HepG2 (cell line): ENCODE data around the gene SLC6A7. TPM values are rescaled to one million over a fixed set of nuclear protein-coding genes. Genes with fewer than 3 reads are reported as not detected.

ENCODE experiments used
- ATAC-seq: fragments of 200-7000 bp; cut with Tn5 transposase; 3 replicates; pipeline ENCODE4 v1.9.1; 2020; ENCODE audit warnings: mild to moderate bottlenecking, moderate library complexity
- BruUV-seq: library from RNA; stranded (reverse); fragments of 400-500 nt; replicated peaks from 2 replicates; lab custom pipeline; 2021; lab: Mats Ljungman, UMichigan
- CTCF ChIA-PET: fragments of 300-600 bp; formaldehyde crosslinking; extraction: SDS; loops from one replicate; lab custom pipeline; 2021; ENCODE audit warnings: low total read pairs, inconsistent platforms, low intra/inter-chr PET ratio; lab: Yijun Ruan, JAX
- POLR2A ChIA-PET: fragments of 350-600 bp; sonication (Branson Sonifier 250); formaldehyde crosslinking; loops from one replicate; lab custom pipeline; 2020; ENCODE audit warnings: antibody characterized with exemption, inconsistent platforms; lab: Yijun Ruan, JAX
- DNase-seq: peaks from one replicate; pipeline ENCODE4 v3.0.0-alpha.2; 2015; ENCODE audit warnings: low spot score
- FAIRE-seq: peaks from 3 replicates; lab custom pipeline; 2011; peaks lifted over from hg19 to GRCh38; lab: Jason Lieb, UNC
- H2AFZ ChIP-seq: one replicate; pipeline ENCODE4 v1.6.1; 2011; ENCODE audit warnings: low read length, inconsistent platforms
- H3K27ac ChIP-seq: fragments of 300-600 bp; 3 replicates; pipeline ENCODE4 v1.8.0; 2011; ENCODE audit warnings: mixed run types, mild to moderate bottlenecking, mixed read lengths, low read length, inconsistent platforms; ENCODE audit not compliant: insufficient read depth; ENCODE audit errors: extremely low read length
- H3K27me3 ChIP-seq, 2 experiments: fragments of 200-600 bp in 1 of 2; 2 replicates in 1 of 2; 3 replicates in 1 of 2; pipeline versions ENCODE4 v1.6.0 to v1.8.0; 2011; ENCODE audit warnings: low read length in 2 of 2, mild to moderate bottlenecking in 2 of 2, moderate library complexity in 2 of 2, inconsistent platforms in 1 of 2; ENCODE audit not compliant: insufficient read depth in 2 of 2, control insufficient read depth in 1 of 2
- H3K36me3 ChIP-seq, 2 experiments: fragments of 200-600 bp in 1 of 2; replicated peaks in 1 of 2; 2 replicates in 1 of 2; 3 replicates in 1 of 2; pipeline versions ENCODE4 v1.5.1 to v1.8.0; 2011; ENCODE audit warnings: low read length in 2 of 2, inconsistent platforms in 1 of 2; ENCODE audit not compliant: insufficient read depth in 2 of 2, control insufficient read depth in 1 of 2
- H3K4me1 ChIP-seq: 2 replicates; pipeline ENCODE4 v1.5.1; 2012; ENCODE audit warnings: low read length, inconsistent platforms; ENCODE audit not compliant: insufficient read depth
- H3K4me2 ChIP-seq: 2 replicates; pipeline ENCODE4 v1.6.0; 2011; ENCODE audit warnings: low read depth, low read length, inconsistent platforms
- H3K4me3 ChIP-seq, 3 experiments: fragments of 200-600 bp in 1 of 3; sonication (generic), shearing (Covaris generic) in 1 of 3; replicated peaks in 1 of 3; 2 replicates each; pipeline ENCODE4 v1.5.1; 2011 to 2016; ENCODE audit warnings: low read length in 3 of 3, inconsistent platforms in 2 of 3, low read depth in 2 of 3, mild to moderate bottlenecking in 2 of 3, control low read depth in 1 of 3, mixed read lengths in 1 of 3; ENCODE audit not compliant: insufficient read depth in 1 of 3
- H3K79me2 ChIP-seq: one replicate; pipeline ENCODE4 v1.6.1; 2011; ENCODE audit warnings: low read length, inconsistent platforms; ENCODE audit not compliant: insufficient read depth
- H3K9ac ChIP-seq: 2 replicates; pipeline ENCODE4 v1.6.0; 2011; ENCODE audit warnings: mild to moderate bottlenecking, low read depth, low read length, inconsistent platforms; ENCODE audit not compliant: insufficient read depth
- H3K9me3 ChIP-seq: 2 replicates; pipeline ENCODE4 v1.5.1; 2012; ENCODE audit warnings: mild to moderate bottlenecking, low read length
- H4K20me1 ChIP-seq: 2 replicates; pipeline ENCODE4 v1.6.0; 2011; ENCODE audit warnings: inconsistent platforms, mild to moderate bottlenecking, low read length, moderate library complexity; ENCODE audit not compliant: insufficient read depth
- AKNA ChIP-seq: sonication (generic); formaldehyde crosslinking; IDR thresholded peaks from 2 replicates; pipeline ENCODE4 v1.4.0; 2020; ENCODE audit warnings: missing genetic modification reagents, borderline replicate concordance
- HNRNPH1 ChIP-seq: fragments of 200-400 bp; formaldehyde crosslinking; optimal IDR thresholded peaks from 2 replicates; pipeline ENCODE3; 2017; ENCODE audit warnings: mild to moderate bottlenecking, low read depth, low read length
- IRX3 ChIP-seq: sonication (generic); formaldehyde crosslinking; IDR thresholded peaks from 2 replicates; pipeline ENCODE4 v1.8.1; 2023; ENCODE audit warnings: mild to moderate bottlenecking, low read depth, missing genetic modification reagents, borderline replicate concordance
- NFYC ChIP-seq: IDR thresholded peaks from 2 replicates; pipeline ENCODE4 v1.6.1; 2016; ENCODE audit warnings: missing genetic modification reagents, missing compliant biosample characterization
- SAP130 ChIP-seq: IDR thresholded peaks from 2 replicates; pipeline ENCODE4 v1.6.1; 2016; ENCODE audit warnings: low read depth
- ZBTB21 ChIP-seq: sonication (generic); formaldehyde crosslinking; IDR thresholded peaks from 2 replicates; pipeline ENCODE4 v1.4.0; 2020; ENCODE audit warnings: missing genetic modification reagents
- ZNF503 ChIP-seq: sonication (generic); formaldehyde crosslinking; IDR thresholded peaks from 2 replicates; pipeline ENCODE4 v1.4.0; 2020; ENCODE audit warnings: missing genetic modification reagents
- ZNF841 ChIP-seq: sonication (generic); formaldehyde crosslinking; IDR thresholded peaks from 2 replicates; pipeline ENCODE4 v1.8.1; 2023; ENCODE audit warnings: missing genetic modification reagents, borderline replicate concordance
- WGBS: methylation state at CpG from one replicate; pipeline ENCODE4 v1.1.6; 2017; ENCODE audit warnings: low lambda C conversion rate; 5-methylcytosine and 5-hydroxymethylcytosine counted together
- in situ Hi-C: cut with HindIII; loops from 2 replicates; pipeline ENCODE4 v1.10.0; 2017; ENCODE audit warnings: low pct_unique_long_range_greater_than_20kb; ENCODE audit not compliant: extremely low pct_ligation_motif_present
- intact Hi-C: fragments of 100-400 bp; cut with micrococcal nuclease; formaldehyde crosslinking; loops from one replicate; pipeline ENCODE4 v1.10.0; 2022; ENCODE audit not compliant: unreplicated experiment
- polyA plus RNA-seq, 8 experiments: library from polyadenylated mRNA; depleted of rRNA in 3 of 8; stranded (reverse) in 7 of 8; unstranded in 1 of 8; fragments of >200 nt; fragmentation: Illumina TruSeq in 4 of 8; extraction: Trizol in 4 of 8; gene quantifications; 2 replicates each; pipeline versions ENCODE4 v1.2.1 to v1.2.3, GENCODE V29; 2011 to 2016; ENCODE audit warnings: low read depth in 4 of 8, missing spikeins in 1 of 8, mixed read lengths in 1 of 8; ENCODE audit not compliant: insufficient read depth in 1 of 8
- total RNA-seq, 5 experiments: library from RNA; depleted of rRNA; stranded (reverse); fragments of >200 nt; fragmentation: Illumina TruSeq; extraction: Trizol; gene quantifications; 2 replicates each; pipeline ENCODE4 v1.2.3, GENCODE V29; 2016; ENCODE audit warnings: low read depth in 1 of 5

SLC6A7 gene
- total and polyA plus RNA-seq, 2 of the 13 experiments (the other 11 are each of a cell fraction or from before 2014, with no cell fraction given): not detected

GRCh38 chr5:150236981-150237754 lies 47.3 kb downstream of the SLC6A7 start:
- H3K36me3 ChIP-seq: no peaks in the 10 kb centered on the region
- intact Hi-C loops (no loop called here), in situ Hi-C loops (no loop called here)
- H2AFZ ChIP-seq: no peak overlapping the region
- FAIRE-seq: no peak
- peaks cover 4 to 48% of the 10 kb centered on the region in 2 experiments for H3K27me3 ChIP-seq
- no peak overlapping the region for H3K4me3 ChIP-seq
- DNase-seq: no peak
- no TSS peak for BruUV-seq
- H3K79me2 ChIP-seq: no peaks in the 10 kb centered on the region
- ChIA-PET POLR2A (no interaction called here), CTCF (no interaction called here)
- no peaks in the 10 kb centered on the region for H3K9me3 ChIP-seq
- no peak overlapping the region for H3K27ac ChIP-seq
- H3K4me2 ChIP-seq: no peak overlapping the region
- TF ChIP-seq ZNF503 (CRISPR knock-in tag) (no peak), SAP130 (no peak), ZNF841 (CRISPR knock-in tag) (no peak), NFYC (CRISPR knock-in tag) (no peak), HNRNPH1 (no peak), AKNA (no peak), ZBTB21 (no peak), IRX3 (no peak)
- no peaks in the 10 kb centered on the region for H4K20me1 ChIP-seq
- no peak overlapping the region for H3K9ac ChIP-seq
- WGBS: 32% methylated on average over 9 of the region's 15 CpGs
- peaks cover 10% of the 10 kb centered on the region for H3K4me1 ChIP-seq
- ATAC-seq: no peak
